Astrocyte (in vitro differentiated cells and primary cell): ENCODE measurements around the gene PCDHGB2.

Experiments used
- EZH2 ChIP-seq: IDR thresholded peaks from 2 replicates; pipeline ENCODE4 v1.6.1; 2012; ENCODE audit warnings: mild to moderate bottlenecking, low read length, inconsistent platforms; ENCODE audit not compliant: insufficient read depth
- TF ChIP-seq, protein P1 (sequence below): IDR thresholded peaks from 2 replicates; pipeline ENCODE4 v1.5.1; 2011; ENCODE audit warnings: low read depth, mild to moderate bottlenecking, inconsistent platforms, low read length, moderate library complexity; ENCODE audit not compliant: insufficient read depth

GRCh38 chr5:141409598-141410306 lies 50.0 kb downstream of the PCDHGB2 start:
- TF ChIP-seq, protein P1, sequence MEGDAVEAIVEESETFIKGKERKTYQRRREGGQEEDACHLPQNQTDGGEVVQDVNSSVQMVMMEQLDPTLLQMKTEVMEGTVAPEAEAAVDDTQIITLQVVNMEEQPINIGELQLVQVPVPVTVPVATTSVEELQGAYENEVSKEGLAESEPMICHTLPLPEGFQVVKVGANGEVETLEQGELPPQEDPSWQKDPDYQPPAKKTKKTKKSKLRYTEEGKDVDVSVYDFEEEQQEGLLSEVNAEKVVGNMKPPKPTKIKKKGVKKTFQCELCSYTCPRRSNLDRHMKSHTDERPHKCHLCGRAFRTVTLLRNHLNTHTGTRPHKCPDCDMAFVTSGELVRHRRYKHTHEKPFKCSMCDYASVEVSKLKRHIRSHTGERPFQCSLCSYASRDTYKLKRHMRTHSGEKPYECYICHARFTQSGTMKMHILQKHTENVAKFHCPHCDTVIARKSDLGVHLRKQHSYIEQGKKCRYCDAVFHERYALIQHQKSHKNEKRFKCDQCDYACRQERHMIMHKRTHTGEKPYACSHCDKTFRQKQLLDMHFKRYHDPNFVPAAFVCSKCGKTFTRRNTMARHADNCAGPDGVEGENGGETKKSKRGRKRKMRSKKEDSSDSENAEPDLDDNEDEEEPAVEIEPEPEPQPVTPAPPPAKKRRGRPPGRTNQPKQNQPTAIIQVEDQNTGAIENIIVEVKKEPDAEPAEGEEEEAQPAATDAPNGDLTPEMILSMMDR, result no peak
- TF ChIP-seq EZH2, result no peak
